PC-9 (cell line): ENCODE data around the gene CACNA1G. TPM values are rescaled to one million over a fixed set of nuclear protein-coding genes. Genes with fewer than 3 reads are reported as not detected.

Experiments used
- BruUV-seq: library from RNA; stranded (reverse); fragments of 400-500 nt; replicated peaks from 2 replicates; lab custom pipeline; 2021; lab: Mats Ljungman, UMichigan
- CTCF ChIA-PET: fragments of 300-600 bp; sonication (Branson Sonifier 250); formaldehyde crosslinking; loops from one replicate; lab custom pipeline; 2022; ENCODE audit warnings: antibody characterized with exemption; lab: Charles Lee
- POLR2A ChIA-PET: fragments of 300-600 bp; sonication (Branson Sonifier 250); formaldehyde crosslinking; loops from one replicate; lab custom pipeline; 2022; ENCODE audit warnings: antibody characterized with exemption; ENCODE audit not compliant: unreplicated experiment; lab: Charles Lee
- DNase-seq, 2 experiments: peaks; one replicate each; pipeline versions ENCODE4 v3.0.0 to v3.0.0-alpha.2; 2015 to 2022; ENCODE audit warnings: mixed read lengths in 1 of 2
- H2AFZ ChIP-seq: fragments of 200-600 bp; sonication (generic); 2 replicates; pipeline ENCODE4 v1.8.1; 2017; ENCODE audit warnings: antibody characterized with exemption
- H3F3A ChIP-seq: fragments of 200-600 bp; sonication (generic); 2 replicates; pipeline ENCODE4 v1.8.1; 2017; ENCODE audit warnings: antibody characterized with exemption, mild to moderate bottlenecking, low read depth; ENCODE audit not compliant: insufficient read depth
- H3K27ac ChIP-seq: fragments of 200-600 bp; sonication (generic); 2 replicates; pipeline ENCODE4 v1.6.1; 2016; ENCODE audit warnings: mixed run types
- H3K27me3 ChIP-seq: fragments of 200-600 bp; sonication (generic); 2 replicates; pipeline ENCODE4 v1.6.1; 2016; ENCODE audit warnings: low read depth, mixed run types; ENCODE audit not compliant: insufficient read depth
- H3K36me3 ChIP-seq: fragments of 200-600 bp; sonication (generic); 2 replicates; pipeline ENCODE4 v1.6.1; 2016; ENCODE audit warnings: low read depth, mixed run types
- H3K4me1 ChIP-seq: fragments of 200-600 bp; sonication (generic); replicated peaks from 2 replicates; pipeline ENCODE4 v1.6.1; 2016; ENCODE audit warnings: mixed run types; ENCODE audit not compliant: insufficient read depth
- H3K4me2 ChIP-seq: fragments of 200-600 bp; sonication (generic); 2 replicates; pipeline ENCODE4 v1.6.1; 2017; ENCODE audit warnings: mixed run types
- H3K4me3 ChIP-seq: fragments of 200-600 bp; sonication (generic); 2 replicates; pipeline ENCODE4 v1.6.1; 2016; ENCODE audit warnings: mixed run types
- H3K79me2 ChIP-seq: fragments of 200-600 bp; sonication (generic); 2 replicates; pipeline ENCODE4 v1.6.1; 2017; ENCODE audit warnings: low read depth, mixed run types
- H3K9me2 ChIP-seq: fragments of 200-600 bp; sonication (generic); 2 replicates; pipeline ENCODE4 v1.8.1; 2017; ENCODE audit warnings: mild to moderate bottlenecking; ENCODE audit not compliant: insufficient read depth
- H3K9me3 ChIP-seq: fragments of 200-600 bp; sonication (generic); 2 replicates; pipeline ENCODE4 v1.8.1; 2016; ENCODE audit warnings: low read depth; ENCODE audit not compliant: insufficient read depth
- H4K20me1 ChIP-seq: fragments of 200-600 bp; sonication (generic); 2 replicates; pipeline ENCODE4 v1.8.1; 2017; ENCODE audit not compliant: insufficient read depth
- EZH2 ChIP-seq: fragments of 200-600 bp; sonication (generic); IDR thresholded peaks from 2 replicates; pipeline ENCODE4 v1.8.0; 2017; ENCODE audit warnings: antibody characterized with exemption, low read depth
- intact Hi-C: fragments of 100-400 bp; cut with micrococcal nuclease; formaldehyde crosslinking; loops from one replicate; pipeline ENCODE4 v1.10.0; 2022; ENCODE audit not compliant: unreplicated experiment
- total RNA-seq: library from RNA; stranded (reverse); gene quantifications from 2 replicates; pipeline ENCODE4 v1.2.3, GENCODE V29; 2021
- TF ChIP-seq, protein P1 (sequence below): fragments of 200-600 bp; sonication (generic); conservative IDR thresholded peaks from 2 replicates; pipeline ENCODE4 v1.6.1; 2017; ENCODE audit warnings: mixed run types, antibody characterized with exemption, mild to moderate bottlenecking, moderate library complexity

Gene CACNA1G
- total RNA-seq, 1 experiment from 2014 or later, result 0.46 TPM

GRCh38 chr17:50585346-50585745 lies 24.8 kb downstream of the CACNA1G start:
- TF ChIP-seq, protein P1, sequence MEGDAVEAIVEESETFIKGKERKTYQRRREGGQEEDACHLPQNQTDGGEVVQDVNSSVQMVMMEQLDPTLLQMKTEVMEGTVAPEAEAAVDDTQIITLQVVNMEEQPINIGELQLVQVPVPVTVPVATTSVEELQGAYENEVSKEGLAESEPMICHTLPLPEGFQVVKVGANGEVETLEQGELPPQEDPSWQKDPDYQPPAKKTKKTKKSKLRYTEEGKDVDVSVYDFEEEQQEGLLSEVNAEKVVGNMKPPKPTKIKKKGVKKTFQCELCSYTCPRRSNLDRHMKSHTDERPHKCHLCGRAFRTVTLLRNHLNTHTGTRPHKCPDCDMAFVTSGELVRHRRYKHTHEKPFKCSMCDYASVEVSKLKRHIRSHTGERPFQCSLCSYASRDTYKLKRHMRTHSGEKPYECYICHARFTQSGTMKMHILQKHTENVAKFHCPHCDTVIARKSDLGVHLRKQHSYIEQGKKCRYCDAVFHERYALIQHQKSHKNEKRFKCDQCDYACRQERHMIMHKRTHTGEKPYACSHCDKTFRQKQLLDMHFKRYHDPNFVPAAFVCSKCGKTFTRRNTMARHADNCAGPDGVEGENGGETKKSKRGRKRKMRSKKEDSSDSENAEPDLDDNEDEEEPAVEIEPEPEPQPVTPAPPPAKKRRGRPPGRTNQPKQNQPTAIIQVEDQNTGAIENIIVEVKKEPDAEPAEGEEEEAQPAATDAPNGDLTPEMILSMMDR, result no peak
- TF ChIP-seq EZH2, result no peak
- H3K4me2 ChIP-seq, result peak overlapping the region; percentile 14; the same call in 1 of the 2 replicates
- ChIA-PET POLR2A (no interaction called here), CTCF (interaction anchor here (0.6 kb wide), 1 partner anchor 535 kb away, joined by 4 read pairs; no protein-coding TSS in a partner anchor)
- H3F3A ChIP-seq, result no peaks in the 10 kb centered on the region
- H3K79me2 ChIP-seq, result no peaks in the 10 kb centered on the region
- no peak overlapping the region for H3K4me3 ChIP-seq
- no TSS peak for BruUV-seq
- H3K27me3 ChIP-seq, result peaks cover 11% of the 10 kb centered on the region; the same call in 1 of the 2 replicates
- peak; percentile 50 to 52 for DNase-seq
- no peaks in the 10 kb centered on the region for H3K9me3 ChIP-seq
- no peak overlapping the region for H2AFZ ChIP-seq
- intact Hi-C loops, result no loop called here
- H3K9me2 ChIP-seq, result no peaks in the 10 kb centered on the region
- peaks cover 10% of the 10 kb centered on the region for H3K4me1 ChIP-seq
- no peaks in the 10 kb centered on the region for H4K20me1 ChIP-seq
- H3K36me3 ChIP-seq, result no peaks in the 10 kb centered on the region
- no peak overlapping the region for H3K27ac ChIP-seq

- Histone ChIP-seq H3K79me2 (no peaks in the 10 kb centered on the region), H2AFZ (no peak overlapping the region), H3K4me2 (peak overlapping the region; percentile 14; the same call in 1 of the 2 replicates), H3K36me3 (no peaks in the 10 kb centered on the region), H3K27ac (no peak overlapping the region), H3K27me3 (peaks cover 11% of the 10 kb centered on the region; the same call in 1 of the 2 replicates), H3K4me3 (no peak overlapping the region), H3K9me3 (no peaks in the 10 kb centered on the region), H3F3A (no peaks in the 10 kb centered on the region), H4K20me1 (no peaks in the 10 kb centered on the region), H3K4me1 (peaks cover 10% of the 10 kb centered on the region), H3K9me2 (no peaks in the 10 kb centered on the region)
- ChIA-PET CTCF (no interaction called here), POLR2A (no interaction called here)
- BruUV-seq, result no TSS peak
- no peak for DNase-seq
- intact Hi-C loops, result no loop called here
- no peak for TF ChIP-seq EZH2
- TF ChIP-seq, protein P1, result no peak
Measured at GRCh38 chr17:50585891-50586290, 25.4 kb downstream of the CACNA1G start.

DNA sequence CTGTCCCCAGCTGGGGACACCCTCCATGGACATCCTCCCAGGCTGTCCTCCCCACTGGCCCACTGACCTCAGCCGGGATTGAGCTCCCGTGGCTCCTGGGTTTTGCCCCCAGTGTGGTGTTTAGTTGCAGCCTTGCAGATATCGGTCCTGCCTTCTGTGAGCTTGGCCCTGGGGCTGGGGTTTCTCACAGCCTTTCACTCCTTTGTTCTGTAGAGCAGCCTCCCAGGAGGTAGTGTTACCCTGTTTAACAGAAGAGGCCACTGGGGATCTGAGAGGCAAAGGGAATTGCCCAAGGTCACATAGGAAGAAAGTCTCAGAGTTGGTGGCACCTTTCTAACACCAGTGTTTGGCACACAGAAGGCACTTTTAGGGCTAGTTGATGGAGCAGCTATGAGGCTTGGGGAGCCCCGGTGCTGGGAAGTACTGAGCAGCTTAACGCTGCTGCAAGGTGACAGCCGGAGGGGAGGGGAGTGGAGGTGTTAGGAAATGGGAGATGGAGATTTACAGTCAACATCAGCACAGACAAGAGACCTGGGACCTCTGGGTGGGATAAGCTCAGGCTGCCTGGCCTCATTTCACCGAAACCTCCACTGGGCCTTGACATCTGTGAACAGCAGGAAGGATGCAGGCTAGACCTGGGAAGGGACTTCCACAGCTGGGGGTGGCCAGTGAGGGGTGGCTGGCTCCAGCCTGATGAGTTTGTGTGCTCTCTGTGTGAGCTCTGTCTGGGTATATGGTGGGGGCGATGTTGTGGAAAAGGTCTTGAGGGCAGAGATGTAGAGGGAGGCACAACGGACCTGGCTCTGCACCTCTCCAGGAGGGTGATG lies 26.1 kb downstream of the CACNA1G start:
- Histone ChIP-seq H2AFZ (no peak overlapping the region), H3K4me3 (no peak overlapping the region), H4K20me1 (no peaks in the 10 kb centered on the region), H3K27ac (no peak overlapping the region), H3K4me2 (no peak overlapping the region), H3K27me3 (peaks cover 11% of the 10 kb centered on the region; the same call in 1 of the 2 replicates), H3K9me3 (no peaks in the 10 kb centered on the region), H3K9me2 (no peaks in the 10 kb centered on the region), H3K4me1 (peaks cover 10% of the 10 kb centered on the region), H3K36me3 (no peaks in the 10 kb centered on the region), H3F3A (no peaks in the 10 kb centered on the region), H3K79me2 (no peaks in the 10 kb centered on the region)
- ChIA-PET POLR2A (no interaction called here), CTCF (interaction anchor here (0.6 kb wide), 1 partner anchor 350 kb away, joined by 5 read pairs; no protein-coding TSS in a partner anchor)
- no peak for TF ChIP-seq EZH2
- intact Hi-C loops, result no loop called here
- BruUV-seq, result no TSS peak
- DNase-seq, result no peak
